HepG2 (cell line): ENCODE measurements around the gene MICAL3. TPM values are rescaled to one million over a fixed set of nuclear protein-coding genes. Genes with fewer than 3 reads are reported as not detected.

Source experiments
- ASH2L ChIP-seq: fragments of 300-600, 200-600 bp; sonication (generic); IDR thresholded peaks from 2 replicates; pipeline ENCODE4 v1.7.0; 2017; ENCODE audit warnings: low read depth, mild to moderate bottlenecking, moderate library complexity, mixed read lengths, low read length; ENCODE audit not compliant: insufficient read length
- CC2D1A ChIP-seq: sonication (generic); formaldehyde crosslinking; IDR thresholded peaks from 2 replicates; pipeline ENCODE4 v1.8.1; 2023; ENCODE audit warnings: mild to moderate bottlenecking, missing genetic modification reagents
- GLI4 ChIP-seq: sonication (generic); formaldehyde crosslinking; IDR thresholded peaks from 2 replicates; pipeline ENCODE4 v1.5.1; 2020; ENCODE audit warnings: missing genetic modification reagents, mild to moderate bottlenecking, moderate library complexity, borderline replicate concordance
- HCFC1 ChIP-seq: fragments of 150-350 bp; IDR thresholded peaks from 2 replicates; pipeline ENCODE4 v1.6.1; 2014; ENCODE audit warnings: low read depth, low read length
- MEIS2 ChIP-seq: sonication (generic); formaldehyde crosslinking; IDR thresholded peaks from 2 replicates; pipeline ENCODE4 v1.9.0; 2021; ENCODE audit warnings: mild to moderate bottlenecking, missing genetic modification reagents
- NCOA2 ChIP-seq: sonication (generic); formaldehyde crosslinking; IDR thresholded peaks from 2 replicates; pipeline ENCODE4 v1.8.0; 2022; ENCODE audit warnings: inconsistent platforms
- NFIC ChIP-seq: IDR thresholded peaks from 2 replicates; pipeline ENCODE4 v1.6.1; 2012; ENCODE audit warnings: mild to moderate bottlenecking, low read length, inconsistent platforms
- NPAS2 ChIP-seq: sonication (generic); formaldehyde crosslinking; IDR thresholded peaks from 2 replicates; pipeline ENCODE4 v1.8.0; 2022; ENCODE audit warnings: mild to moderate bottlenecking, missing genetic modification reagents, borderline replicate concordance
- RARG ChIP-seq: sonication (generic); formaldehyde crosslinking; IDR thresholded peaks from 2 replicates; pipeline ENCODE4 v1.4.0; 2020; ENCODE audit warnings: low read depth, mild to moderate bottlenecking, missing genetic modification reagents
- SAP130 ChIP-seq: IDR thresholded peaks from 2 replicates; pipeline ENCODE4 v1.6.1; 2016; ENCODE audit warnings: low read depth
- SOX13 ChIP-seq, 3 experiments: fragments of 450-650 bp in 1 of 3; sonication (generic) in 1 of 3; formaldehyde crosslinking in 1 of 3; IDR thresholded peaks in 2 of 3; conservative IDR thresholded peaks in 1 of 3; 2 replicates each; pipeline versions ENCODE4 v1.5.0 to v1.6.1; 2016 to 2020; ENCODE audit warnings: antibody characterized with exemption in 1 of 3, mild to moderate bottlenecking in 1 of 3, missing compliant biosample characterization in 1 of 3, missing genetic modification reagents in 1 of 3, moderate library complexity in 1 of 3
- SP1 ChIP-seq, 2 experiments: fragments of 450-650 bp in 1 of 2; sonication (generic) in 1 of 2; formaldehyde crosslinking in 1 of 2; IDR thresholded peaks; 2 replicates each; pipeline versions ENCODE4 v1.4.0 to v1.6.1; 2016 to 2020; ENCODE audit warnings: missing genetic modification reagents in 1 of 2
- TBL1XR1 ChIP-seq: fragments of 150-350 bp; IDR thresholded peaks from 2 replicates; pipeline ENCODE4 v1.6.1; 2014; ENCODE audit warnings: borderline replicate concordance, low read length; ENCODE audit not compliant: partially characterized antibody
- TMF1 ChIP-seq: sonication (generic); formaldehyde crosslinking; IDR thresholded peaks from 2 replicates; pipeline ENCODE4 v1.8.1; 2022; ENCODE audit warnings: low read depth, missing genetic modification reagents
- ZNF496 ChIP-seq: sonication (generic); formaldehyde crosslinking; IDR thresholded peaks from 2 replicates; pipeline ENCODE4 v1.8.1; 2023; ENCODE audit warnings: mild to moderate bottlenecking, moderate library complexity, missing genetic modification reagents; ENCODE audit not compliant: insufficient replicate concordance
- ZNF549 ChIP-seq: sonication (generic); formaldehyde crosslinking; IDR thresholded peaks from 2 replicates; pipeline ENCODE4 v1.5.0; 2020; ENCODE audit warnings: missing genetic modification reagents
- ZNF749 ChIP-seq: sonication (generic); formaldehyde crosslinking; IDR thresholded peaks from 2 replicates; pipeline ENCODE4 v1.8.0; 2022; ENCODE audit warnings: mild to moderate bottlenecking, missing genetic modification reagents, moderate library complexity, borderline replicate concordance
- ZNF841 ChIP-seq: sonication (generic); formaldehyde crosslinking; IDR thresholded peaks from 2 replicates; pipeline ENCODE4 v1.8.1; 2023; ENCODE audit warnings: missing genetic modification reagents, borderline replicate concordance
- polyA plus RNA-seq, 8 experiments: library from polyadenylated mRNA; depleted of rRNA in 3 of 8; stranded (reverse) in 7 of 8; unstranded in 1 of 8; fragments of >200 nt; fragmentation: Illumina TruSeq in 4 of 8; extraction: Trizol in 4 of 8; gene quantifications; 2 replicates each; pipeline versions ENCODE4 v1.2.1 to v1.2.3, GENCODE V29; 2011 to 2016; ENCODE audit warnings: low read depth in 4 of 8, missing spikeins in 1 of 8, mixed read lengths in 1 of 8; ENCODE audit not compliant: insufficient read depth in 1 of 8
- total RNA-seq, 5 experiments: library from RNA; depleted of rRNA; stranded (reverse); fragments of >200 nt; fragmentation: Illumina TruSeq; extraction: Trizol; gene quantifications; 2 replicates each; pipeline ENCODE4 v1.2.3, GENCODE V29; 2016; ENCODE audit warnings: low read depth in 1 of 5
- TF ChIP-seq, protein P1 (sequence below): IDR thresholded peaks from 2 replicates; pipeline ENCODE4 v1.6.1; 2018; ENCODE audit warnings: missing genetic modification reagents, mild to moderate bottlenecking, missing compliant biosample characterization
- TF ChIP-seq, protein P2 (sequence below): IDR thresholded peaks from 2 replicates; pipeline ENCODE4 v1.6.1; 2016; ENCODE audit warnings: mild to moderate bottlenecking, missing biosample characterization, missing genetic modification reagents
- TF ChIP-seq, protein P3 (sequence below): sonication (generic); formaldehyde crosslinking; IDR thresholded peaks from 2 replicates; pipeline ENCODE4 v1.5.1; 2020; ENCODE audit warnings: missing genetic modification reagents, mild to moderate bottlenecking, borderline replicate concordance
- TF ChIP-seq, protein P4 (sequence below): sonication (generic); formaldehyde crosslinking; IDR thresholded peaks from 2 replicates; pipeline ENCODE4 v1.4.0; 2020; ENCODE audit warnings: missing genetic modification reagents, mild to moderate bottlenecking, borderline replicate concordance

Gene MICAL3
- total and polyA plus RNA-seq, 2 of the 13 experiments (the other 11 are each of a cell fraction or from before 2014, with no cell fraction given): 5.3 to 12.5 TPM

DNA sequence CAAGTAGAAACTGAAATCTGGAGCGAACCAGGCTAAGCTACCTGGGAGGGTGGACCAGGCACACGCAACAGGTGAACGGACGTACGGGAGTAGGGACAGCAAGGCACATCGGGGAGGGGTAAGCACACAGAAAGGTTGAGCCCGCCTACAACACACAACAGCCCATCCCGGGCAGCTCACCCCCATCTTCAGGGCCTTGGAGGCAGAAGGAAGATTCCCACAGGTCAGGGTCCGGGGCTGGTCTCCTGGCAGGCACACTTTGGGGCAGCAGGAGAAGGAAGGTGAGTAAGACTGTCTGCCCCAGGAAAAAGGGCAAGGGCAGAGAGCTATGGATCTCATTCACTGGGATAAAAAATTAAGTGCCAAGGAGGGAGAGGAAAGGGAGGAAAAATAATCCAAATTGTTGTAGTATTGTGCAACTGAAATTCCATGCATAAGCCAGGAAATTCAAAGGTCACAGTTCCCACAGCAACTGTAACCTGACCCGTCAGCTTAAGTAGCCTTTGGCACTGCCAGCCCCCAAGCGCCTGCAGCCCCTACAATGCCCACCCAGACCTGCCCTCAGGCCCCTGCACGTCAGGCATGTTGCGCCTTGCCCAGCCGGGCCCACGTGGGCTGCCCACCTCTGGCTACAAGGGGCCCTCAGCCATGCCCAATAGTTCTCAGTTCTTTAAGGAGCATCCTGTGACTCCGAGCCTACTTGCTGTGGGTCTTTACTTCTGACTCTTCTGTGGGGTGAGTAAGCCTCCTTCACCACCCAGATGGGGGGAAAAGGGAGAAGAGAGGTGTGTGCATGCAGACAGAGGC, 51.8 kb downstream of the MICAL3 start (continued):
- no peak for TF ChIP-seq ZNF749 (CRISPR knock-in tag)
- peak; percentile 76 for TF ChIP-seq NCOA2 (CRISPR knock-in tag)
- no peak for TF ChIP-seq GLI4
- TF ChIP-seq ZNF549 (CRISPR knock-in tag): no peak
- no peak for TF ChIP-seq HCFC1
- no peak for TF ChIP-seq RARG (CRISPR knock-in tag)
- TF ChIP-seq TBL1XR1: peak; percentile 46
- TF ChIP-seq, protein P1, sequence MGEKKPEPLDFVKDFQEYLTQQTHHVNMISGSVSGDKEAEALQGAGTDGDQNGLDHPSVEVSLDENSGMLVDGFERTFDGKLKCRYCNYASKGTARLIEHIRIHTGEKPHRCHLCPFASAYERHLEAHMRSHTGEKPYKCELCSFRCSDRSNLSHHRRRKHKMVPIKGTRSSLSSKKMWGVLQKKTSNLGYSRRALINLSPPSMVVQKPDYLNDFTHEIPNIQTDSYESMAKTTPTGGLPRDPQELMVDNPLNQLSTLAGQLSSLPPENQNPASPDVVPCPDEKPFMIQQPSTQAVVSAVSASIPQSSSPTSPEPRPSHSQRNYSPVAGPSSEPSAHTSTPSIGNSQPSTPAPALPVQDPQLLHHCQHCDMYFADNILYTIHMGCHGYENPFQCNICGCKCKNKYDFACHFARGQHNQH (CRISPR knock-in tag): peak; percentile 56; the same call in 1 of the 2 replicates
- TF ChIP-seq, protein P2, sequence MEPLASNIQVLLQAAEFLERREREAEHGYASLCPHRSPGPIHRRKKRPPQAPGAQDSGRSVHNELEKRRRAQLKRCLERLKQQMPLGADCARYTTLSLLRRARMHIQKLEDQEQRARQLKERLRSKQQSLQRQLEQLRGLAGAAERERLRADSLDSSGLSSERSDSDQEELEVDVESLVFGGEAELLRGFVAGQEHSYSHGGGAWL: 0 out of 2 replicates have a peak, but pooled peaks have one; percentile 33
- no peak for TF ChIP-seq SP1 (IDR thresholded peaks at IDR 0.05)
- TF ChIP-seq SP1 (CRISPR knock-in tag; IDR thresholded peaks at IDR 0.05): no peak; the same call in 1 of the 2 replicates
- no peak for TF ChIP-seq SOX13 (IDR thresholded peaks at IDR 0.05)
- TF ChIP-seq SOX13 (CRISPR knock-in tag; conservative IDR thresholded peaks at IDR 0.05 in 1 of 2, IDR thresholded peaks at IDR 0.05 in 1 of 2): peak in 1 of 2 experiments; percentile 62; a peak in 1 of 4 replicates
- no peak for TF ChIP-seq CC2D1A (CRISPR knock-in tag)
- TF ChIP-seq NPAS2 (CRISPR knock-in tag): no peak
- TF ChIP-seq, protein P3, sequence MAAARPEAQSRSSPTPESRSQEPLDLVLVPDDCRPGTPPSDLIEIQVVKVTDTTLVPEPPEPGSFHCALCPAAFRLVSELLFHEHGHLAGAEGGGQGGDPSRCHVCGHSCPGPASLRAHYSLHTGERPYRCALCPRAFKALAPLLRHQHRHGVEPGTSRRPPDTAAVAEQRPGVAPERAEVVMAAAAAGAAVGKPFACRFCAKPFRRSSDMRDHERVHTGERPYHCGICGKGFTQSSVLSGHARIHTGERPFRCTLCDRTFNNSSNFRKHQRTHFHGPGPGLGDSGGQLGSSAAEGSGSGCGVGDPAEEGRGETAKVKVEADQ: no peak
- TF ChIP-seq MEIS2 (CRISPR knock-in tag): no peak
- TF ChIP-seq ZNF841 (CRISPR knock-in tag): no peak
- TF ChIP-seq TMF1 (CRISPR knock-in tag): no peak
- no peak for TF ChIP-seq ZNF496 (CRISPR knock-in tag)
- TF ChIP-seq, protein P4, sequence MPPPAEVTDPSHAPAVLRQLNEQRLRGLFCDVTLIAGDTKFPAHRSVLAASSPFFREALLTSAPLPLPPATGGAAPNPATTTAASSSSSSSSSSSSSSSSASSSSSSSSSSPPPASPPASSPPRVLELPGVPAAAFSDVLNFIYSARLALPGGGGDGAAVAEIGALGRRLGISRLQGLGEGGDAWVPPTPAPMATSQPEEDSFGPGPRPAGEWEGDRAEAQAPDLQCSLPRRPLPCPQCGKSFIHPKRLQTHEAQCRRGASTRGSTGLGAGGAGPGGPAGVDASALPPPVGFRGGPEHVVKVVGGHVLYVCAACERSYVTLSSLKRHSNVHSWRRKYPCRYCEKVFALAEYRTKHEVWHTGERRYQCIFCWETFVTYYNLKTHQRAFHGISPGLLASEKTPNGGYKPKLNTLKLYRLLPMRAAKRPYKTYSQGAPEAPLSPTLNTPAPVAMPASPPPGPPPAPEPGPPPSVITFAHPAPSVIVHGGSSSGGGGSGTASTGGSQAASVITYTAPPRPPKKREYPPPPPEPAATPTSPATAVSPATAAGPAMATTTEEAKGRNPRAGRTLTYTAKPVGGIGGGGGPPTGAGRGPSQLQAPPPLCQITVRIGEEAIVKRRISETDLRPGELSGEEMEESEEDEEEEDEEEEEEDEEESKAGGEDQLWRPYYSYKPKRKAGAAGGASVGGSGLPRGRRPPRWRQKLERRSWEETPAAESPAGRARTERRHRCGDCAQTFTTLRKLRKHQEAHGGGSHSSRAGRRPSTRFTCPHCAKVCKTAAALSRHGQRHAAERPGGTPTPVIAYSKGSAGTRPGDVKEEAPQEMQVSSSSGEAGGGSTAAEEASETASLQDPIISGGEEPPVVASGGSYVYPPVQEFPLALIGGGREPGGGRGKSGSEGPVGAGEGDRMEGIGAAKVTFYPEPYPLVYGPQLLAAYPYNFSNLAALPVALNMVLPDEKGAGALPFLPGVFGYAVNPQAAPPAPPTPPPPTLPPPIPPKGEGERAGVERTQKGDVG (CRISPR knock-in tag): 0 out of 2 replicates have a peak, but pooled peaks have one; percentile 51
- TF ChIP-seq ASH2L: peak; percentile 76
- TF ChIP-seq SAP130: peak; percentile 59
- no peak for TF ChIP-seq NFIC
